ENCODE measurements around the gene EMILIN2.

EMILIN2 gene

GRCh38 chr18:2893676-2894075 is 46.9 kb downstream of the EMILIN2 start:
- intact Hi-C loops (cut with DNase I), result no loop called here
- DNase-seq, result peak in 1 of 42 donors; percentile 6

- DNase-seq, result peak in 1 of 42 donors; percentile 5
- intact Hi-C loops (cut with DNase I), result no loop called here
Measured at GRCh38 chr18:2894131-2894840, 47.5 kb downstream of the EMILIN2 start.

DNA sequence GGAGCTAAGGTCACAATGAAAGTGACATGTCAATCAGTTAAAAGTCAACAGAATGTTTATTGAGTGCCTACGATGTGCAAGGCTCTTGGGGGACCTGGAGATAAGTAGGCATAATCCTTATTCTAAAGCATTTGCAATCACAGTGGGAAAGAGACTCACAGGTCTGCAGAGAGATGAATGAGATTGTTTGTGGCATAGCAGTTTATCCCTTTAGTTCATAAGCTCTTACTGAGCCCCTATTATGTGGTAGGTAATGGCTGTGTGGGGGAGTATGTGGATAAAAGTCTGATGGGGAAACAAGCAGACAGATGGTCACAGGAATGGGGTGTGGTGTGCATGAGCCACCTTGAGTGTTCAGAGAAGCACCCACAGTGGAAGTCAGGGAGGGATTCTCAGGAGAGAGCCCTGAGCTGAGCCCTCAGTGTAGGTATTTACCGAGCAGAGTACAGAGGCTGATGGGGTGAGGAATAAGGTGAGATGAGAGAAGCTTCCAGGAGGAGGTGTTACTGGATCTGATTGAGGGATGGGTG is 48.1 kb downstream of the EMILIN2 start:
- intact Hi-C loops (cut with DNase I), result no loop called here
- peak in 1 of 42 donors; percentile 6 for DNase-seq

- peak in 2 of 42 donors; percentile 3 to 15 for DNase-seq
- intact Hi-C loops (cut with DNase I), result no loop called here
Measured at GRCh38 chr18:2895391-2895790, 48.6 kb downstream of the EMILIN2 start.

- no peak for DNase-seq
- intact Hi-C loops (cut with DNase I), result no loop called here
Measured at GRCh38 chr18:2896990-2897389, 50.2 kb downstream of the EMILIN2 start.

GRCh38 chr18:2897448-2898185 is 50.8 kb downstream of the EMILIN2 start:
- intact Hi-C loops (cut with DNase I), result no loop called here
- DNase-seq, result peak in 1 of 42 donors; percentile 6

DNA sequence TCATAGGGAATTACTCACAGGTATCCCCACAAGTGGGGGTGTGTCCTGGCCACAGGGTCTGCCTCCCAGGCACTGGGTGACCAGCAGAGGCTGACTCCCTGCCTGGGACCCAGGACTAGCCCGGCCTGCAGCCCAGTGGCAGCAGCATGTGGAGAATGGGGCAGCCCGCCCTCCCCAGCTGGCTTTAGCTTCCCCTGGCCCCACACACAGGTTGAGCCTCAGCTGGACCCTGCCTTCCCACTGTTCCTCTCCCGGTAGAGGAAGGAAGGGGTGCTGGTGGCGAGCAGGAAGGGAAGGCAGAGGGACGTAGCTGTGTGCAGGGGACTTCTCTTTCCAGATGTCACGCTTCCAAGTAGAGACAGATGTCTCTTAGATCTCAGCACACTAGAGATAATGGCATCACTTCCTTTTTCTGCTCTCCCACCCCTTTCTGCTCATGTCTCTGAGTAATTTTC is 51.4 kb downstream of the EMILIN2 start:
- intact Hi-C loops (cut with DNase I), result no loop called here
- DNase-seq, result peak in 1 of 42 donors; percentile 15

- intact Hi-C loops (cut with DNase I), result no loop called here
- DNase-seq, result peak in 1 of 42 donors; percentile 17
Measured at GRCh38 chr18:2900684-2901422, 54.0 kb downstream of the EMILIN2 start.

- intact Hi-C loops (cut with DNase I), result no loop called here
- DNase-seq, result peak in 3 of 42 donors; percentile 12 to 18 (median 13)
Measured at GRCh38 chr18:2901423-2901985, 54.7 kb downstream of the EMILIN2 start.

GRCh38 chr18:2902327-2902726 is 55.5 kb downstream of the EMILIN2 start:
- peak in 1 of 42 donors; percentile 2 for DNase-seq
- intact Hi-C loops (cut with DNase I), result no loop called here

GRCh38 chr18:2903006-2903405 is 56.2 kb downstream of the EMILIN2 start:
- DNase-seq, result peak in 3 of 42 donors; percentile 1 to 33 (median 17)
- intact Hi-C loops (cut with DNase I), result no loop called here

DNA sequence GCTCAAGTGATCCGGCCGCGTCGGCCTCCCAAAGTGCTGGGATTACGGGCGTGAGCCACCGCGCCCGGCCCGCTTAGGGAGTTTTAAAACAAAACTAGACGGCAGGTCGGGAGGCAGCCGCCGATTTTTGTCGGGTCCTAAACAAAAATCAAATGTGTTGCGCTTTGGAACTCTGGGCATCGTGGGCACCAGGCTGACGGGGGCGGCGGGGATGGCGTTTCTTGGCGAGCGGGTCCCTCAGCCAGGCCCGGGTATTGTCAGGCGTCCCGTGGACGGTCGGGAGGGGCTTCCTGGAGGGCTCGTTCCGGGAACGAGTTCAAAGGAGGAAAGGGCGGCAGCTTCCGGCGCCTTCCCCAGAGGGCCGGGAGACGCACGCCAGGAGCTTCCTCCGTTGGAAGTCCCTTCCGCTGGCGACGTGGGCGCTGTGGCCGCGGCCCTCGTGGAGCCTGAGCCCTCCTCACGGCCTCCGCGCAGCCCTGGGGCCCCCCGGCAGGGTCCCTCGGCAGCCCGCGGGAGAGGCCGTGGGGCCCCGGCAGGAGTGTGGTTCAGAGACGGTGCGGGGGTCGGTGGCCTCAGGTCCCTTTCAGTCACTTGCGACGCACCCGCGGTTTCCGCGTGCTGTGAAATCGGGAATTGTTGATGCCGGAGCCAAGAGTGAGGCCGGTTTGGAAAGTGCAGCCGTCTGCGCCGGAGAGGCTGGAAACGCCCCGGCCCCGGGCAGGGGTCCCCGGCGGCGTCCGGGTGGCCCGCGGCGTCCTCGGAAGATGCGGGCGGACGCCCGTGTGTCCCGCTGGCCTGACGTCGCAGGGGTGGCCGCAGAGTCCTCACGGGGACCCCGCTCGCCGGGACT is 59.3 kb downstream of the EMILIN2 start:
- intact Hi-C loops (cut with DNase I), result no loop called here
- DNase-seq, result peak in 31 of 42 donors; percentile 9 to 63 (median 38)

DNA sequence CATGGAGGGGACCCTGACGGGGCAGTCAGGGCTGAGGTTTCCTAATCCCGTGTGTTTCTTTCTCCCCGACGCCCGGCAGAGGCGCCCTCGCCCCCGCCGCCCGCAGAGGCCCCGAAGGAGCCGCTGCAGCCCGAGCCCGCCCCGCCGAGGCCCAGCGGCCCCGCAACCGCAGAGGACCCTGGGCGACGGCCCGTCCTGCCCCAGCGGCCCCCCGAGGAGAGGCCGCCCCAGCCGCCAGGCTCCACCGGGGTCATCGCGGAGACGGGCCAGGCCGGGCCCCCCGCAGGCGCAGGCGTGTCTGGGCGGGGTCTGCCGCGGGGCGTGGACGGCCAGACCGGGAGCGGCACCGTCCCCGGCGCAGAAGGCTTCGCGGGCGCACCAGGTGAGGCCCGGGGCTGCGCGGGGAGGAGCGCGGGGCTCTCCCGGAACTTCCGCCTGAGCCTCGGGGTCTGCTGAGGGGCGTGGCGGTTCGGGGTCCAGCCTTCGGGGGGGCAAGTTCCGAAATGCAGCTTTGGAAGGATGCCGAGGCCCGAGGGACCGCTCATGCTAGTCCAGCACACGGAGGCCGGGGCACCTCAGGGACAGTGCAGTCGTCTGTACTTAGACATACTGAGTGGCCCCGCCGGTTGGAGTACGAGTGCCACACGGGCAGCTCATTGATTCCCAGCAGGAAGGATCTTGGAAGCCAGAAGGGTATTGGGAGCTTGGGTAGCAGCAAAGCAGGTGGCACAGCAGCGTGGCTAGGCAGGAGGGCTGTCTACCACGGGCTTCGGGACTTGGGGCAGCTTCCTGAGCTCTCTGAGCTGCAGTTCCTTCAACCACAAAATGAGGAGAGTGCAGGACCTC is 60.1 kb downstream of the EMILIN2 start:
- intact Hi-C loops (cut with DNase I), result no loop called here
- peak in 5 of 42 donors; percentile 4 to 44 (median 17) for DNase-seq

DNA sequence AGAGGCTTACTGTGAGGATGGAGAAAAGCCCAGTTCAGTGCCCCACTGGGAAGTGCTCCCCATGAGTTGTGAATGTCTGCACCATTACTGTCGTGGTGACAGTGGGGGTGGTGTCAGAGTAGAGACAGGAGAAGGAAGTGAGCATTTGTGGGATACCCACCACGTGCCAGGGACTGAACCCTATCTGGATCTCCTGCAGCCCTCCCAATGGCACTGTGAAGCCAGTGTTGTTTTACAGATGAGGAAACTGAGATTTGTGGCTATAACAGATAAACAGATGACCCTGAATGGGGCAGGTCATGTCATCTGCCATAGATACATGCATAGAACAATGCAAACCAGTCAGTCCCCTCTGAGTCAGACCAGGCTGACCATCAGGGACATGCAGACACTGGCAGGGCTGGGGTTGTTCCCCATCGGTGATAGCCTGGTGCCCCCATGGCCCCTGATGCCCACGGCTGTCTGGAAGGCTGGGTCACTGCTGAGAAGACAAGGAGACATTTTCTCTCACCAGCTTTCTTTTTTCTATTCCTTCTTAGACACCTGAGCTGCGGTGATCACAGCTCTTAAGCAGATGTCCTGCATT is 60.8 kb downstream of the EMILIN2 start:
- DNase-seq, result peak in 3 of 42 donors; percentile 8 to 34 (median 15)
- intact Hi-C loops (cut with DNase I), result no loop called here

DNA sequence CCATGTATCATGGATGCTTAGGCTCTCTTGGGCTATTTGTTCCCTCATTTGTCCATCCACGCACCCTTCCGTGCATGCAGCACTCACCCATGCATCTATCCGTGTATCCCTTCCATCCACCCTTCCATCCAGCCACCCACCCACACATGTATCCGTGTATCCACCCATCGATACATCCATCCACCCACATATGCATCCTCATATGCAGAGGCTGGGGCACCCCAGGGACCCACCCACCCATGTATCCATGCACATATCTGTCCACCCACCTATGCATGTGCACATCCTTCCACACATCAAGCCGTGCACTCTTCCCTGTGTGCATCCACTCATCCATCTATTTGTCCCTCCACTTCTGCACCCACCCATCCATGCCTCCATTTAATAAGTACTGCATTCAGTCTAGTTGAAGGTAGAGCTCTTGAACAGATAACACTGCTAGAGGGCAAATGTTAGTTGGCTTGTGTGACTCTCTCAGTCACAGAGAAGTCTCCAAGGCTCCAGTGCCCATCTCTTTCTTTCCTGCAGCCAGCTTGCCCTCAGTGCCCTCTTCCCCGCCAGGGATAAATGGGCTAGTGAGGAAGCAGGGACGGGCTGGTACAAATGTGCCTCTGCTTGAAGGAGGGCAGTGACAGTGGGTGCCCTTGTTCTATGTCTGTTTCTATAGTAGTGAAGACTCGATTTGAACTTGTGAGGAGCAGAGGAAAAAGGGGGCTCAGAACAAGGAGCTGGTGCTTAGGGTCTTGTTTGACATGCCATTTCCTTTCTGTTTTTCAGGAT is 61.5 kb downstream of the EMILIN2 start:
- intact Hi-C loops (cut with DNase I), result no loop called here
- peak in 5 of 42 donors; percentile 6 to 36 (median 19) for DNase-seq

DNA sequence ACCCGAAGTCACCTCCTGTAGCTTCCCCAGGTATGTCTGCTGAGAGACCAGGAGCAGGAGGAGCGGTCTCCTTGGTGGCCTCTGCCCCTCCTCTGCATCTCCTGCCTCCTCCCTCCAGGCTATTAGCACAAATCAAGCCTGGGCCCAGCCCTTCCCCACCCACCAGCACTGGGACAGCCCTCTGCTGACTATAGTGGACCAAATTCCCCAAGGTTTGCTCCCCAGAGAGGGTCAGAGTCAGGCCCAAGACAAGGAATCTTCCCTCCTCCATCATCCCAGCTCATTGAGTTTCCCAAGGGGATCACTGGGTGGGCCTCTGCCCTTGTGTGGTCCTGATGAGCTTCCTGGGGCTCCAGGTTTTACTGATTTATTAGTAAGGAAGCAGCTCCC is 62.1 kb downstream of the EMILIN2 start:
- intact Hi-C loops (cut with DNase I), result no loop called here
- DNase-seq, result peak in 3 of 42 donors; percentile 22 to 37 (median 35)

Measured in head of caudate nucleus (tissue), 42 donors.